Esophagus muscularis mucosa (tissue), 4 donors: ENCODE measurements around the gene PLCZ1.

Experiments
- CTCF ChIP-seq, 3 experiments: fragments of 200-600 bp in 2 of 3; fragments of 450-650 bp in 1 of 3; sonication (generic) in 2 of 3; IDR thresholded peaks; one replicate each; pipeline ENCODE4 v1.5.1; 2017 to 2019; ENCODE audit warnings: antibody characterized with exemption in 3 of 3, mild to moderate bottlenecking in 2 of 3, moderate library complexity in 1 of 3
- EP300 ChIP-seq: sonication (generic); formaldehyde crosslinking; IDR thresholded peaks from one replicate; pipeline ENCODE4 v1.6.1; 2017; ENCODE audit warnings: antibody characterized with exemption
- POLR2A ChIP-seq: fragments of 450-650 bp; IDR thresholded peaks from one replicate; pipeline ENCODE4 v1.6.1; 2017; ENCODE audit warnings: antibody characterized with exemption, moderate library complexity, mild to moderate bottlenecking, low read depth
- POLR2AphosphoS5 ChIP-seq, 2 donors: sonication (generic); formaldehyde crosslinking; IDR thresholded peaks; one replicate each; pipeline ENCODE4 v1.6.1; 2017; ENCODE audit warnings: antibody characterized with exemption in 2 of 2

- TF ChIP-seq CTCF (IDR thresholded peaks at IDR 0.05) (no peak), POLR2AphosphoS5 (IDR thresholded peaks at IDR 0.05) (no peak), POLR2A (no peak), EP300 (no peak)
These were observed 103.4 kb downstream of the PLCZ1 start for GRCh38 chr12:18634382-18634781.
